Heart right ventricle (tissue), 16 donors: ENCODE measurements around the gene NKD1. TPM values are rescaled to one million over a fixed set of nuclear protein-coding genes. Genes with fewer than 3 reads are reported as not detected.

ENCODE experiments used
- ATAC-seq, 8 donors: fragments of 200-7000 bp; cut with Tn5 transposase; one replicate each; pipeline ENCODE4 v1.9.1; 2020; ENCODE audit warnings: mild to moderate bottlenecking in 8 of 8, moderate library complexity in 8 of 8, moderate number of reproducible peaks in 1 of 8
- DNase-seq, 2 donors: peaks; one replicate each; pipeline ENCODE4 v3.0.0-alpha.2; 2020
- H3K27ac ChIP-seq, 10 donors: fragments of 200-600 bp; sonication (generic) in 2 of 10; one replicate each; pipeline versions ENCODE4 v1.5.0 to v1.8.0; 2020 to 2022; ENCODE audit warnings: mild to moderate bottlenecking in 3 of 10
- H3K27me3 ChIP-seq, 7 donors: fragments of 200-600 bp; one replicate each; pipeline ENCODE4 v1.8.0; 2021 to 2022; ENCODE audit warnings: mild to moderate bottlenecking in 2 of 7
- H3K36me3 ChIP-seq, 9 donors: fragments of 200-600 bp; sonication (generic) in 1 of 9; one replicate each; pipeline versions ENCODE4 v1.5.0 to v1.8.0; 2020 to 2022; ENCODE audit warnings: mild to moderate bottlenecking in 2 of 9
- H3K4me1 ChIP-seq, 9 donors: fragments of 200-600 bp; sonication (generic) in 1 of 9; one replicate each; pipeline versions ENCODE4 v1.5.0 to v1.8.0; 2020 to 2022; ENCODE audit warnings: mild to moderate bottlenecking in 4 of 9
- H3K4me3 ChIP-seq, 10 donors: fragments of 200-600 bp; sonication (generic) in 2 of 10; one replicate each; pipeline versions ENCODE4 v1.5.0 to v1.8.0; 2020 to 2022; ENCODE audit warnings: mild to moderate bottlenecking in 7 of 10, moderate library complexity in 2 of 10
- H3K9me3 ChIP-seq, 11 donors: fragments of 200-600 bp in 10 of 11; sonication (generic) in 2 of 11; one replicate each; pipeline versions ENCODE4 v1.5.0 to v1.8.0; 2013 to 2022; ENCODE audit warnings: mild to moderate bottlenecking in 2 of 11, control low read depth in 1 of 11, moderate library complexity in 1 of 11
- CTCF ChIP-seq, 9 donors: fragments of 200-600 bp; sonication (generic) in 2 of 9; IDR thresholded peaks; one replicate each; pipeline versions ENCODE4 v1.5.0 to v1.8.0; 2021 to 2022; ENCODE audit warnings: antibody characterized with exemption in 9 of 9, mild to moderate bottlenecking in 5 of 9, moderate library complexity in 1 of 9
- WGBS, 2 donors: extraction: QIAGEN DNeasy Blood & Tissue Kit; methylation state at CpG; one replicate each; pipeline ENCODE4 v1.1.7; 2013; ENCODE audit warnings: inconsistent platforms in 1 of 2; 5-methylcytosine and 5-hydroxymethylcytosine counted together
- intact Hi-C, 10 donors: fragments of 100-400 bp; cut with DNase I; formaldehyde crosslinking; loops; one replicate each; pipeline versions ENCODE4 v1.11.1 to v1.14.2; 2022
- polyA plus RNA-seq, 2 donors: library from polyadenylated mRNA; stranded (reverse); fragments of 200-250 nt; gene quantifications; one replicate each; pipeline ENCODE4 v1.2.3, GENCODE V29; 2013
- total RNA-seq, 10 donors: library from RNA; stranded (reverse); fragmentation: NEBNext Ultra II Directional in 3 of 10; extraction: Animal tissue kit (Norgen Biotek cat#: 25700) in 3 of 10; gene quantifications; one replicate each; pipeline versions ENCODE4 v1.2.1 to v1.2.4, GENCODE V29; 2021 to 2023
- donor health status: Arrhythmogenic right ventricular cardiomyopathy.
- donor health status: ischemic (EF 13 %, LVEDD 7.1; RV severe dilation, severe dysfunction).
- donor health status: healthy with polysubstance abuse.
- donor health status: DM: no; HTN: yes; CAD: no.
- donor health status: DM: no; HTN: no; CAD: no.
- donor health status: ischemic (EF 25% LVEDD 6.9; RV normal size, moderate dysfunction).
- donor health status: ischemic (EF 25% LVEDD 5.7; RV mildly dilated, moderate dysfunction).
- donor health status: healthy.
- donor health status: DM: yes; HTN: yes; CAD: no.
- donor health status: Ischemic cardiomyopathy.
- donor health status: ischemic (EF 35%, LVEDD 5.7; RV mildly dilated, moderate dysfunction).
- donor health status: nonischemic (EF 11% LVEDD 7.7; RV severe dilation, severe dysfunction).
- donor health status: DM: yes; HTN: yes; CAD: no.
- donor health status: PGD.
- donor health status: ischemic (EF 29% LVEDD 5.4; RV normal size, mild dysfunction).
- donor health status: nonischemic (EF 23%, LVEDD 6.1; RV moderate dilation, normal function).

Gene NKD1
- total and polyA plus RNA-seq, 12 donors, result 0.22 to 1.1 (median 0.42) TPM

- no peak for TF ChIP-seq CTCF (IDR thresholded peaks at IDR 0.05)
- peaks cover 0 to 37% (median 7%) of the 10 kb centered on the region in 7 donors for H3K27me3 ChIP-seq
- intact Hi-C loops, result no loop called here
- no peak overlapping the region for H3K27ac ChIP-seq
- H3K4me1 ChIP-seq, result no peaks in the 10 kb centered on the region
- DNase-seq (no peak), ATAC-seq (no peak)
- peaks cover 0 to 14% (median 0%) of the 10 kb centered on the region in 11 donors for H3K9me3 ChIP-seq
- H3K36me3 ChIP-seq, result no peaks in the 10 kb centered on the region
- WGBS, 2 donors, result 69 to 75% methylated on average over 5 of the region's 5 CpGs
- H3K4me3 ChIP-seq, result no peak overlapping the region
Measured at GRCh38 chr16:50505115-50505514, 43.1 kb upstream of the NKD1 start.

GRCh38 chr16:50505714-50506542 lies 42.3 kb upstream of the NKD1 start:
- H3K9me3 ChIP-seq, result peaks cover 0 to 14% (median 0%) of the 10 kb centered on the region in 11 donors
- H3K4me1 ChIP-seq, result no peaks in the 10 kb centered on the region
- peaks cover 0 to 39% (median 7%) of the 10 kb centered on the region in 7 donors for H3K27me3 ChIP-seq
- TF ChIP-seq CTCF (IDR thresholded peaks at IDR 0.05), result no peak
- ATAC-seq (no peak), DNase-seq (peak in 1 of 2 donors; percentile 11)
- 50 to 51% methylated on average over 13 of the region's 13 CpGs for WGBS, 2 donors
- H3K27ac ChIP-seq, result no peak overlapping the region
- no peak overlapping the region for H3K4me3 ChIP-seq
- H3K36me3 ChIP-seq, result no peaks in the 10 kb centered on the region
- intact Hi-C loops, result no loop called here

DNA sequence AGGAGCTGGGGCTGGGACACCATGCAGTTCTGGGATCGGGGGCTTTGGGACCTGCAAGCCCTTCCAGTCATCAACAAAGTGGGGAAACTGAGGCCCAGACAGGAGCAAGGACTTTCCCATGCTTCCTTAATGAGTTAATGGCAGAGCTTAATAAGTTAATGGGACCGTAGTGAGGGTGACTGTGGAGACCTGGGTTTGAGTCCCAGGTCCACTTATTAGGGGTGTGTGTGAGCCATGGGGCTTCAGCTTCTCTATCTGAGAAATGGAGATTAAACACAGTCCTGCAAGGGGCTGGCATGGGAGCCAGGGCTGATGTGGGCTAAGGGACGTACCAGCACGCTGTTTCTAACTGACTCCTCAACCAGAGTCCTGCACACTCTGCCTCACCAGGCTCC lies 41.7 kb upstream of the NKD1 start:
- Histone ChIP-seq H3K27me3 (peaks cover 0 to 39% (median 7%) of the 10 kb centered on the region in 7 donors), H3K4me1 (no peaks in the 10 kb centered on the region), H3K27ac (no peak overlapping the region), H3K4me3 (no peak overlapping the region), H3K36me3 (no peaks in the 10 kb centered on the region), H3K9me3 (peaks cover 0 to 18% (median 0%) of the 10 kb centered on the region in 11 donors)
- no peak for TF ChIP-seq CTCF (IDR thresholded peaks at IDR 0.05)
- ATAC-seq (no peak), DNase-seq (no peak)
- intact Hi-C loops, result no loop called here
- WGBS, 2 donors, result 88 to 92% methylated on average over 4 of the region's 4 CpGs

DNA sequence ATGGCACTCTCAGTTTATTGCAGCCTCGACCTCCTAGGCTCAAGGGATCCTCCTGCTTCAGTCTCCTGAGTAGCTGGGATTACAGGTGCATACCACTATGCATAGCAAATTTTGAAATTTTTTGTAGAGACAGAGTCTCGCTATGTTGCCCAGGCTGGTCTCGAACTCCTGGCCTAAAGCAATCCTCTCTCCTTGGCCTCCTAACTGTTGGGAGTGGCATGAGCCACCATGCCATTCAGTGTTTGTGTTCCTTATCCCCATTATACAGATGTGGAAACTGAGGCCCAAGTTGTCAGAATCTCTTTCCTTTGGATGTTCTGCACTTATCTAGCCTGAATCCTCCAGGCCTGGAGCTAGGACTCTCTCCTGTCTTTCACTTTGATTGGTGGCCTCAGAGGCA lies 40.8 kb upstream of the NKD1 start:
- Histone ChIP-seq H3K36me3 (no peaks in the 10 kb centered on the region), H3K9me3 (peaks cover 0 to 20% (median 0%) of the 10 kb centered on the region in 11 donors), H3K27ac (no peak overlapping the region), H3K4me3 (no peak overlapping the region), H3K27me3 (peaks cover 0 to 39% (median 7%) of the 10 kb centered on the region in 7 donors), H3K4me1 (no peaks in the 10 kb centered on the region)
- DNase-seq (no peak), ATAC-seq (no peak)
- intact Hi-C loops, result no loop called here
- WGBS, 2 donors, result 69 to 70% methylated on average over 3 of the region's 3 CpGs
- TF ChIP-seq CTCF (IDR thresholded peaks at IDR 0.05), result no peak
